Ishikawa (cell line): ENCODE measurements around the gene TBCEL.

ENCODE experiments used
- CEBPB ChIP-seq: IDR thresholded peaks from 2 replicates; pipeline ENCODE4 v1.6.1; 2012
- CREB1 ChIP-seq: IDR thresholded peaks from 2 replicates; pipeline ENCODE4 v1.6.1; 2012; ENCODE audit warnings: low read depth
- EGR1 ChIP-seq: IDR thresholded peaks from 2 replicates; pipeline ENCODE4 v1.6.1; 2012
- EP300 ChIP-seq: IDR thresholded peaks from 2 replicates; pipeline ENCODE4 v1.6.1; 2012; ENCODE audit warnings: borderline replicate concordance
- FOXM1 ChIP-seq: IDR thresholded peaks from 2 replicates; pipeline ENCODE4 v1.6.1; 2012; ENCODE audit warnings: low read depth, borderline replicate concordance
- MAX ChIP-seq: IDR thresholded peaks from 2 replicates; pipeline ENCODE4 v1.6.1; 2012
- NFIC ChIP-seq: IDR thresholded peaks from 2 replicates; pipeline ENCODE4 v1.6.1; 2012
- RAD21 ChIP-seq: IDR thresholded peaks from 2 replicates; pipeline ENCODE4 v1.6.1; 2012; ENCODE audit warnings: low read depth
- REST ChIP-seq: IDR thresholded peaks from 2 replicates; pipeline ENCODE4 v1.6.1; 2012; ENCODE audit warnings: low read depth, mild to moderate bottlenecking
- TAF1 ChIP-seq: IDR thresholded peaks from 2 replicates; pipeline ENCODE4 v1.6.1; 2012; ENCODE audit warnings: low read depth, mild to moderate bottlenecking
- TCF12 ChIP-seq: IDR thresholded peaks from 2 replicates; pipeline ENCODE4 v1.6.1; 2012; ENCODE audit warnings: low read depth
- TEAD4 ChIP-seq: IDR thresholded peaks from 2 replicates; pipeline ENCODE4 v1.6.1; 2012
- YY1 ChIP-seq: IDR thresholded peaks from 2 replicates; pipeline ENCODE4 v1.6.1; 2012; ENCODE audit warnings: low read depth
- ZBTB7A ChIP-seq: IDR thresholded peaks from 2 replicates; pipeline ENCODE4 v1.6.1; 2012; ENCODE audit warnings: low read depth
- TF ChIP-seq, protein P1 (sequence below): IDR thresholded peaks from 2 replicates; pipeline ENCODE4 v1.6.1; 2012

Gene TBCEL

DNA sequence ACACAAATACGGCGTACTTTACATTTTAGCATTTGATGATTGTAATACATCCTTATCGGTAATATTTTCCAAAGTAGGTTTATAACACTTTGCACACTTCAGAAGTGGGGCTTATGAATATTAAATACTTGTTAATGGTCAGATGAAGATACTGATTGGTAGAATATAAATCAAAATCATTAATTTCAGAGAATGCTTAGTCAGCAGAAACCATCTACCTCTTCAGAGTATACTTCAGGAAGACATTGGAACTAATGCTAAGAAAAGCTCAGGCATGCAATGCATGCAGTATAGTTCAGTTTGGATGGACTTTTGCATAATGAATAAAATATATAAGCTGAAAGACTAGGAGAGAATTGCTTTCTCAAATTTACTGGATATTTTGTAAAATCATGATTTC is 57.4 kb downstream of the TBCEL start:
- TF ChIP-seq MAX, result no peak
- no peak for TF ChIP-seq ZBTB7A
- no peak for TF ChIP-seq FOXM1
- TF ChIP-seq EGR1, result no peak
- TF ChIP-seq TAF1, result no peak
- no peak for TF ChIP-seq REST
- no peak for TF ChIP-seq TEAD4
- TF ChIP-seq RAD21, result no peak
- TF ChIP-seq NFIC, result no peak
- no peak for TF ChIP-seq TCF12
- TF ChIP-seq, protein P1, sequence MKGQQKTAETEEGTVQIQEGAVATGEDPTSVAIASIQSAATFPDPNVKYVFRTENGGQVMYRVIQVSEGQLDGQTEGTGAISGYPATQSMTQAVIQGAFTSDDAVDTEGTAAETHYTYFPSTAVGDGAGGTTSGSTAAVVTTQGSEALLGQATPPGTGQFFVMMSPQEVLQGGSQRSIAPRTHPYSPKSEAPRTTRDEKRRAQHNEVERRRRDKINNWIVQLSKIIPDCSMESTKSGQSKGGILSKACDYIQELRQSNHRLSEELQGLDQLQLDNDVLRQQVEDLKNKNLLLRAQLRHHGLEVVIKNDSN, result no peak
- no peak for TF ChIP-seq YY1
- TF ChIP-seq CREB1, result no peak
- no peak for TF ChIP-seq EP300

DNA sequence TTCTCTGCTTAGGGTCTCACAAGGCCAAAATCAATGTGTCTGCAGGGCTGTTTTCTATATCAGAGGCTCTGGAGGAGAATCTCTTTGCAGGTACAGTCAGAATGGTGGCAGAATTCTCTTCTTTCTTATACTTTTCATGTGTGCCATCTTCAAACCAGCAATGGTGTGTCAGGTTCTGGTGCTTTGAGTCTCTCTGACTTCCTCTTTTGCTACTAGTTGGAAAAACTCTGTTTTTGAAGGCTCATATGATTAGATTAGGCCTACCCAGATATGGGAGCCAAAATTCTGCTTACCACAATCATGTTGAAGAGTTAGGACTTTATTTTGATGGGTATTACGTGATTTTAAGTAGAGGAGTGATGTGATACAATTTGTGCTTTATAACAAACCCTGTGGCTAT is 58.3 kb downstream of the TBCEL start:
- TF ChIP-seq EP300 (no peak), CREB1 (no peak), TEAD4 (no peak), CEBPB (no peak)
- TF ChIP-seq, protein P1, result no peak

DNA sequence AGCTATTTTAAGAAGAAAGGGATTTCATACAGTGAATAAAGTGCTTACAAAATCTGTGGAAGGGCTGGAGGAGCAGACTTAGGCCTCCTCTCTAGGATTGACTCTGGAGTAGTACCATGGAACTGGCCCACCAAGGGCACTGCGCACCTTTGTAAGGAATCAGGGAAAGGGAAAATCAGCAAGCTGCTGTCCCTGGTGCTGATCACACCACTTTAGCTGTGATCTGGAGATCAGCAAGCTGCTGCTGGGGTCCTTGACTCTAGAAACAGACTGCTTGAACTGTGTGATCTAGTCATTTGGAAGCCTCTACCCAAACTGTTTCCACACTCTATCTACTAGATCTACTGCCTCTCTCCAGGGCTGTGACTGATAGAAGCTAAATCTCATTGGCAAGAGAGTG is 58.8 kb downstream of the TBCEL start:
- peak; percentile 93 for TF ChIP-seq REST
- TF ChIP-seq MAX, result no peak

GRCh38 chr11:121086866-121087265 is 63.0 kb downstream of the TBCEL start:
- TF ChIP-seq MAX (no peak), TCF12 (no peak)

DNA sequence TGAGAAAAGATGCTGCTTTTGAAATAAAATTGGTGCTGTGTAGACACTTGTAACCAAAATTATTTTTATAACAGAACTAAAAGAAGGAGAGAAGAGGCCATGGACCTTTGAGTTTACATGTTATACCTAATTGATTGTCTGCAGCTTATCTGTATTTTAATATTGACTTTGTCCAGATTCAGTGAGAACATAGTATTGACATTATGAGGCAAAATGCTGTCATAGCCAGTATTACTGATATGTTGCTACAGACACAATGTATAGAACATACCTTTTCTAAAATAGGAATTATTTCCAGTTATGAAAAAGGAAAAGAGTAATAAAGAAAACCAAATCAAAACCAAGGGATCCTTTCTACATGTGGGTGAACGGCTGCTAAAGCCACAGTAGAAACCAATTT is 65.7 kb downstream of the TBCEL start:
- TF ChIP-seq EP300 (no peak), ZBTB7A (no peak), FOXM1 (no peak)
- TF ChIP-seq, protein P1, result no peak

- TF ChIP-seq EGR1 (no peak), ZBTB7A (no peak), CREB1 (no peak)
- TF ChIP-seq, protein P1, result no peak
Measured at GRCh38 chr11:121090145-121090721, 66.3 kb downstream of the TBCEL start.
